Measurements from ENCODE around the gene ENO4. TPM values are rescaled to one million over a fixed set of nuclear protein-coding genes. Genes with fewer than 3 reads are reported as not detected.

ENO4 gene
- total and polyA plus RNA-seq, 7 donors: 0.09 to 13.0 (median 0.22) TPM; not detected in 3

DNA sequence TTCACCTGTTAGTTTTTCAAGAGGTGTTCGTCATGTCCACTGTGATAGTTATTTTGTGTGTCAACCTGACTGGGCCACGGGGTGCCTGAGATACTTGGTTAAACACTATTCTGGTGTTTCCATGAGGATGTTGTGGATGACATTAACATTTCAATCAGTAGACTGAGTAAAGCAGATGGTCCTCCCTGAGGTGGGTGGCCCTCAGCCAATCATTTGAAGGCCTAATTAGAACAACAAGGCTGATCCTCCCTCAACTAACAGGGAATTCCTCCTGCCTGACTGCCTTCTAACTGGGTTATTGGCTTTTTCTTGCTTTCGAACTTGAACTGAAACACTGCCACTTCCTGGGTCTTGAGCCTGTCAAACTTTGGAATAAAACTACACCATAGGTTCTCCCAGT lies 75.8 kb downstream of the ENO4 start:
- intact Hi-C loops (cut with DNase I): no loop called here
- 90 to 95% methylated on average over 3 of the region's 3 CpGs for WGBS, 2 donors
- TF ChIP-seq EP300 (IDR thresholded peaks at IDR 0.05) (no peak), POLR2AphosphoS5 (IDR thresholded peaks at IDR 0.05) (no peak), POLR2A (IDR thresholded peaks at IDR 0.05) (no peak)
- TF ChIP-seq, protein P1, sequence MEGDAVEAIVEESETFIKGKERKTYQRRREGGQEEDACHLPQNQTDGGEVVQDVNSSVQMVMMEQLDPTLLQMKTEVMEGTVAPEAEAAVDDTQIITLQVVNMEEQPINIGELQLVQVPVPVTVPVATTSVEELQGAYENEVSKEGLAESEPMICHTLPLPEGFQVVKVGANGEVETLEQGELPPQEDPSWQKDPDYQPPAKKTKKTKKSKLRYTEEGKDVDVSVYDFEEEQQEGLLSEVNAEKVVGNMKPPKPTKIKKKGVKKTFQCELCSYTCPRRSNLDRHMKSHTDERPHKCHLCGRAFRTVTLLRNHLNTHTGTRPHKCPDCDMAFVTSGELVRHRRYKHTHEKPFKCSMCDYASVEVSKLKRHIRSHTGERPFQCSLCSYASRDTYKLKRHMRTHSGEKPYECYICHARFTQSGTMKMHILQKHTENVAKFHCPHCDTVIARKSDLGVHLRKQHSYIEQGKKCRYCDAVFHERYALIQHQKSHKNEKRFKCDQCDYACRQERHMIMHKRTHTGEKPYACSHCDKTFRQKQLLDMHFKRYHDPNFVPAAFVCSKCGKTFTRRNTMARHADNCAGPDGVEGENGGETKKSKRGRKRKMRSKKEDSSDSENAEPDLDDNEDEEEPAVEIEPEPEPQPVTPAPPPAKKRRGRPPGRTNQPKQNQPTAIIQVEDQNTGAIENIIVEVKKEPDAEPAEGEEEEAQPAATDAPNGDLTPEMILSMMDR (IDR thresholded peaks at IDR 0.05): no peak

GRCh38 chr10:116926426-116926825 lies 77.1 kb downstream of the ENO4 start:
- H3K27ac ChIP-seq: no peak overlapping the region
- 95 to 96% methylated on average over 3 of the region's 3 CpGs for WGBS, 2 donors
- H3K4me3 ChIP-seq: no peak overlapping the region
- TF ChIP-seq, protein P1 (IDR thresholded peaks at IDR 0.05): no peak
- no peak for TF ChIP-seq POLR2A (IDR thresholded peaks at IDR 0.05)
- no peak for TF ChIP-seq EP300 (IDR thresholded peaks at IDR 0.05)
- no peak for TF ChIP-seq POLR2AphosphoS5 (IDR thresholded peaks at IDR 0.05)
- no peaks in the 10 kb centered on the region for H3K36me3 ChIP-seq
- H3K27me3 ChIP-seq: no peaks in the 10 kb centered on the region
- intact Hi-C loops (cut with DNase I): no loop called here
- no peaks in the 10 kb centered on the region for H3K9me3 ChIP-seq
- no peaks in the 10 kb centered on the region for H3K4me1 ChIP-seq
- no peak for DNase-seq

More for the DNA sequence above, 75.8 kb downstream of the ENO4 start:
- H3K4me1 ChIP-seq: no peaks in the 10 kb centered on the region
- H3K27me3 ChIP-seq: no peaks in the 10 kb centered on the region
- H3K4me3 ChIP-seq: no peak overlapping the region
- H3K27ac ChIP-seq: no peak overlapping the region
- no peaks in the 10 kb centered on the region for H3K9me3 ChIP-seq
- DNase-seq: no peak
- H3K36me3 ChIP-seq: peaks cover 0 to 6% (median 0%) of the 10 kb centered on the region in 4 donors

DNA sequence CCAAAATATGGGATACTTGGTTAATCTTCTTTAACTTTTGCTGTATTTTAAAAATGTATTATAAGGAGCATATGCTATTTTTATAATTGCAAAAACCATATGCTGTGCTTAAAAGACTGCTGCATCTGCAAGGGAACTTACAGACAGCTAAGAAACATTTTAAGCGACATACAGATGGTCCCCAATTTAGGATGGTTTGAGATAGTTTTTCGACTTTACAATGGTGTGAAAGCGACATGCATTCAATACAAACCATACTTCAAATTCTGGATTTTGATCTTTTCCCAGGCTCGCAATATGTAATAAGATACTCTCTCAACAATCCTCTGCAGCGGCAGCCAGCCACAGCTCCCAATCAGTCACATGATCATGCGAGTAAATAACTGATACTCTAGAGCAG lies 82.5 kb downstream of the ENO4 start:
- no peaks in the 10 kb centered on the region for H3K4me1 ChIP-seq
- H3K27me3 ChIP-seq: no peaks in the 10 kb centered on the region
- no peak overlapping the region for H3K4me3 ChIP-seq
- no peak overlapping the region for H3K27ac ChIP-seq
- WGBS, 2 donors: 94 to 97% methylated on average over 6 of the region's 6 CpGs
- TF ChIP-seq EP300 (IDR thresholded peaks at IDR 0.05): no peak
- TF ChIP-seq POLR2A (IDR thresholded peaks at IDR 0.05): no peak
- TF ChIP-seq, protein P1 (IDR thresholded peaks at IDR 0.05): no peak
- TF ChIP-seq POLR2AphosphoS5 (IDR thresholded peaks at IDR 0.05): no peak
- intact Hi-C loops (cut with DNase I): no loop called here
- no peak for DNase-seq
- no peaks in the 10 kb centered on the region for H3K9me3 ChIP-seq
- no peaks in the 10 kb centered on the region for H3K36me3 ChIP-seq

Other genes starting within 250 kb of the ENO4 start
- gene PNLIPRP2, start 228.5 kb upstream of the ENO4 start, total RNA-seq: not detected
- gene PNLIPRP2, start 228.5 kb upstream of the ENO4 start, polyA plus RNA-seq: 1 to 10 TPM in 1 of 3 donors, under 1 TPM in 1, not detected in 1; 0.95 to 1.8 TPM
- gene HSPA12A, start 106.9 kb upstream of the ENO4 start, total RNA-seq: 10 to 100 TPM; 12.3 to 17.4 (median 15.4) TPM
- 1 to 10 TPM; 1.4 to 3.6 (median 3.0) TPM for gene HSPA12A, start 106.9 kb upstream of the ENO4 start, polyA plus RNA-seq
- 1 to 10 TPM; 4.1 to 6.1 (median 5.2) TPM for gene SHTN1, start 155.7 kb downstream of the ENO4 start, total RNA-seq
- gene SHTN1, start 155.7 kb downstream of the ENO4 start, polyA plus RNA-seq: 10 to 100 TPM in 2 of 3 donors, 1 to 10 TPM in 1; 9.6 to 12.5 (median 10.4) TPM

Measured in sigmoid colon (tissue), 7 donors.